HL-60/S4 treated with retinoic acid at 250 ng/mL for 4 days and 3 days (cell line): ENCODE results near the gene NAV1.
"Not testable (repeated sequence)": the region's sequence is repeated elsewhere in the genome, so short reads cannot be mapped to it uniquely, and the experiment has no call there.

Source experiments
- in situ Hi-C: fragments of 300-500 bp; cut with MboI; formaldehyde crosslinking; loops from 2 replicates; pipeline ENCODE4 v1.7.0; 2022; ENCODE audit warnings: low sequenced_read_pairs

Gene NAV1

DNA sequence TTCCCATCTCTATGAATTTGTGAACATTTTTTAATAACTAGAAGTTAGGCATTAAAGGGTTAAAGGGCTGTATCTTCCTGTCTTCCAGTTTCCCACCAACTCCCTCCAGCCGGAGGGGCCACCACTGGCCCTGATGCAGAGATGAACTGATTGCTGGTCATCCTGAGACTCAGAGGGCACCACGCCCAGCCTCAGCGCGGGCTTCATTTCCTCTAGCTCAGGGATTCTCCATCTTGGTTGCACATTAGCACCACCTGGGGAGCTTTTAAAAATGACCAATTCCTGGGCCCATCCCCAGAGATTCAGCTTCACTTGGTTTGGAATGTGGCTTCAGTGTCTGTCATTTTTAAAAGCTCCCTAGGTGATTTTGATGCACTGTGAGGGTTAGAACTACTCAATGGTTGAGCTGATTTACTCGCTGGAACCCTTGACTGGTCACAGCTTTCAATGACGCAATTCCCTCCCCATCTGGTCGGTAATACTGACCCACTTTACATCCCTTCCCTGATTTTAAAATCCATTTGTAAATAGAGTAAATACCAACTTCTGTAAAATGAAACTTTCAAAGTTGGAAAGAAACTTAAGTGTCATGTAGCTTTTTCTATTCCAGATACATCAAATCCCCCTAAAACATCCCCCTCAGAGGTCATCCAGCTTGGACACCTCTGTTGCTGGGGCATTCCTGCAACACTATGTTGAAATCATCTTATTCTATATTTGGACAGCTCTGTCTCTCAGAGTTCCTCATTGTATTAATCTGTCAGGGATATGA lies 5.1 kb downstream of the NAV1 start:
- in situ Hi-C loops: no loop called here

DNA sequence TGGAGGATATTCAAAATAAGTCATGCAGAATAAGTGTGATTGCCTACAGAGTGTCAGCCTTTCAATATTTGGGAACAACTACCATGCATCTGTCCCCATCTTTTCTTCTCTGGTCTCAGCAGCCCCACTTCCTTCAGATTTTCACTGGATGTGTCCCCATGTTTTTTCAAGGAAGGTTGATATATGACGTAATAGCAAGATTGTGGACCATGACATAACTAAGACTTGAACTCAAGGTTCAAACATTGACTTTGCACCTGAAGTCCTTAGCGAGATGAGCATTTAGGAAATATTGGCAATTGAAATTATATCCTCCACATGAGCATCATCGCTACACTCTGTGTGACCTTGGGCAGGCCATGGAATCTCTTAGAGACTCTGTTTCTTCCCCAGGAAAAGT lies 5.8 kb downstream of the NAV1 start:
- in situ Hi-C loops: no loop called here

GRCh38 chr1:201545851-201546492 lies 7.0 kb downstream of the NAV1 start:
- in situ Hi-C loops: no loop called here

GRCh38 chr1:201549522-201549921 lies 10.6 kb downstream of the NAV1 start:
- in situ Hi-C loops: not testable (repeated sequence)

- in situ Hi-C loops: loop anchor here (25.0 kb wide), 1 partner anchor 261 kb away; no protein-coding TSS in a partner anchor
Measured at GRCh38 chr1:201551096-201551495, 12.2 kb downstream of the NAV1 start.

- in situ Hi-C loops: loop anchor here (25.0 kb wide), 1 partner anchor 260 kb away; no protein-coding TSS in a partner anchor
Measured at GRCh38 chr1:201551877-201552731, 13.2 kb downstream of the NAV1 start.

GRCh38 chr1:201552941-201553351 lies 14.0 kb downstream of the NAV1 start:
- in situ Hi-C loops: loop anchor here (25.0 kb wide), 1 partner anchor 259 kb away; no protein-coding TSS in a partner anchor

- in situ Hi-C loops: loop anchor here (25.0 kb wide), 1 partner anchor 259 kb away; no protein-coding TSS in a partner anchor
Measured at GRCh38 chr1:201553496-201554189, 14.7 kb downstream of the NAV1 start.

DNA sequence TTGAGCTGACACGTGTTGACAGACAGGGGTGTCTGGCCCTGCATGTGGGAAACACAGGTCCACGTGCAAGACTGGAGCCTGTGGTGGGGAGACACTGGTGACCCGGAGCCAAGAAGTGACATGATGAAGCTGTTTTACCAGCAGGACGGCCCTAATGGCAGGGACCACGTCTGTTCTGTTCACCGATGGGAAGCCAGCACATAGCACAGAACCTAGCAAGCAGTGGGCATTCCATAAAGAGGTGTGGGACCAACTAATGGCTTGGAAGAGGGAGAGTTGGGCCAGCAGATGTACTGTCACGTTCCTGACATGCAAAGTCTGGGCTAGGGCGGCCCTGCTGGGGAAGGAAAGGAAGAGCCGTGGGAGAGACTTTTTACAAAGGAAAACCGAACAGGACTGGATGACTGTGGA lies 15.3 kb downstream of the NAV1 start:
- in situ Hi-C loops: loop anchor here (25.0 kb wide), 1 partner anchor 258 kb away; no protein-coding TSS in a partner anchor

GRCh38 chr1:201554789-201555592 lies 16.1 kb downstream of the NAV1 start:
- in situ Hi-C loops: loop anchor here (25.0 kb wide), 1 partner anchor 257 kb away; no protein-coding TSS in a partner anchor

DNA sequence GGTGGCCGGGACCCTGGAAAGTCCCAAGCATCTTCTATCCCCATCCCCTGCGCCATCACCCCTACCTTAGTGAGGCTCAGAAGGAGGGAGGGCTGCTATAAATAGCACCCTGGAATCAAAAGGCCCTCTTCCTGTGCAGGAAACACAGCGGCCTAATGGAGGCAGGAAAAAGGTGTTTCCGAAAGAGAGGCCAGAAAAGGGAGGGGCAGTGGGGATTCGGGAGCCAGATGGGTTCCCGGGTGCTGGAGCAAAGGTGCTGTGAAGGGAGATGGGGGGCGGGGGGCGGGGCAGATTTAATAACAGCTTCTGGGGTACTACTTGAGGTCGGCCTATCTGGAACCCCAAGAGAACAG lies 16.6 kb downstream of the NAV1 start:
- in situ Hi-C loops: loop anchor here (25.0 kb wide), 1 partner anchor 257 kb away; no protein-coding TSS in a partner anchor

DNA sequence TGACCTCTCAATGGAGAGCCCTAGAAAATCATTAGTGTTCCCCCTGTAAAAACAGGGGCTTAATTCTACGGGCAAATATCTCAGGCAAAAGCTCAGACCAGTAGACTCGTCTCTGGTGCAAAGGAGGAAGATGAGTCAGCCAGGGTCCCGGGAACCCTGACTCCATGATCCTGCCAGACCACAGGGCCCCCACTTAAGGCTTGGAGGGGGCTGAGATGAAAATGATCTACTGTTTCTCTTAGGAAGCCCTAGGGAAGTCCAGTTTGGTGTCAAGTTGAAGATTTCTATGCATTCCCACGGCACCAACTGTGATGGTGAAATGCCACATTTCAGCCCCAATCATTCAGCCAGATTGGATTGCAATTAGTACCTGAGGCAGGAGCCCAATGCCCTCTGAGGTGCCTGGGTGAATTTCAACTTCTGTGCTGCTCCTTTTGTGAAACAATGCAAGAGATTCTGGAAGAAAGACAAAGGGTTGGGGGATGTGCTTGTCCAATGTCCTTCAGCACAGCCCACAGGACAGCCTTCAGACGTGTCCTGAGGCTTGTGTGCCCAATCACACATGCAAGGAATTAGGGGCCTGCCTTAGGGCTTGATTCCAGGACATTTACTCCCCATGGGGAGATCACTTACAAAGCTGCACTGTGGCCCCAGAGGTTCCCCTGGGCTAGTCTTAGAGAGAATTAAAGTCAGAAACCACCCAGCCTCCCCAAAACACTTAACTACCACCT lies 18.1 kb downstream of the NAV1 start:
- in situ Hi-C loops: loop anchor here (25.0 kb wide), 1 partner anchor 255 kb away; no protein-coding TSS in a partner anchor

- in situ Hi-C loops: loop anchor here (25.0 kb wide), 1 partner anchor 255 kb away; no protein-coding TSS in a partner anchor
Measured at GRCh38 chr1:201557572-201557958, 18.6 kb downstream of the NAV1 start.

DNA sequence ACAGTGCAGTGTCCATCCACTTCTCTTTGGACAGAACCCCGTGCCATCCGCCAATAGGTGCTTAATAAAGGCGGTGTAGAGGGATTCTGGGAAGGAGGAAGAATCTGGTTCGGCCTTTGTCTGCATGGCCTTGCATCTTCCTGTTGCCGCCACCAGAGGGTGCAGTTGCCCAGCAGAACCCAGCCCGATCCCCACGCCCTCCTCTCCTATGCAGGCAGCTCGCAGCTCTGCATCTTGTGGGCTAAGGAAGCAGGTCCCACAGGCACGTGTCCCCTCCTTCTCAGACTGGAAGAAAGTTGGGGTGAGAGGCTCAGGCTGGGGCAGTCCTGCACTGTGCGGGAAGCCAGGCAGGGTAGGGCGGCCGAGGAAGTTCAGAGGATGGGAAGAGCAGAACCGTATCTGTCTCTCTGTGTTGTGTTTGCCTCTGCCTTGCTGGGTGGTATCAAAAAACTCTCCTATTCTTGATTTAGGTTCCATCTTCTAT lies 20.8 kb downstream of the NAV1 start:
- in situ Hi-C loops: loop anchor here (25.0 kb wide), 1 partner anchor 253 kb away; no protein-coding TSS in a partner anchor

DNA sequence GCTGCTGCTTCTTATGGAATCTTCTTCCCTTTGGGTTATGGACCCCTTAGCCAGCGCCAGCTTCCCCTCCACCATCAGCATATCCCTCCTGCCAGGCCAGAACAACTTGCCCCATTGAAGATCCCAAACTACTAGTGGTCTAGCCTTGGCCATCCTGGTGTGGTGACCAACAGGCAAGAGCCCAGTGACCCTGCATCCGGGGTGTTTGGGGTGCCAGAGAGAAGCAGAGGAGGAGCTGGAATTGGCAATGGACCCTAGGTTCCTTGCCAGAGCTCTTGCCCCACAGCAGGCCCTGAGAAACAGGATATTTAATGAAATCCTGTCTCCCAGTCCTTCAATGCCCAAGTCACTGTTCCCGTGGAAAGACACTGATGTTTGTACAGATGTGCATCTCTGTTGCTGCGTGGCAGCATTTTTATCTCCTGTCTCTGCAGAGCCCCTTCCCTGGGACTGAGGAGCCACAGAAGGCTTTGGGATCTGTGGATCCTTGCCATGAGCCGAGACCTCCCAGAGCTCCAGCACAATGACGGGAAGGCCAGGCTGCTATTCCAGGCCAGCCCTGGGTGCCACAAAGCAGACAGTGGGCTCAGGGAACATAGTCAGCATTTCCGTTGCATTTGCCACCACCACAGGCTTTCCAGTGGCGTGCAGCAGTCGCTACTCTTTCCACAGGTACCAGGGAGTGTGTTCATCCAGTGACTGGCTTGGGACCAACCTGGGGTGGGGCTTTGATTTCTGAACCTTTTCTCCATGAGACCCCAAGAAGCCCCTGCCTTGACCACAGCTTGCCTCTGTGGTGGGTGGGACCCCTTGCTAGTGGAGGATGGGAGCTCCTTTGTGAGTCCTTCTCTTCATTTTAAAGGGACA lies 21.6 kb downstream of the NAV1 start:
- in situ Hi-C loops: loop anchor here (25.0 kb wide), 1 partner anchor 252 kb away; no protein-coding TSS in a partner anchor

GRCh38 chr1:201561195-201561564 lies 22.3 kb downstream of the NAV1 start:
- in situ Hi-C loops: loop anchor here (25.0 kb wide), 1 partner anchor 251 kb away; no protein-coding TSS in a partner anchor

DNA sequence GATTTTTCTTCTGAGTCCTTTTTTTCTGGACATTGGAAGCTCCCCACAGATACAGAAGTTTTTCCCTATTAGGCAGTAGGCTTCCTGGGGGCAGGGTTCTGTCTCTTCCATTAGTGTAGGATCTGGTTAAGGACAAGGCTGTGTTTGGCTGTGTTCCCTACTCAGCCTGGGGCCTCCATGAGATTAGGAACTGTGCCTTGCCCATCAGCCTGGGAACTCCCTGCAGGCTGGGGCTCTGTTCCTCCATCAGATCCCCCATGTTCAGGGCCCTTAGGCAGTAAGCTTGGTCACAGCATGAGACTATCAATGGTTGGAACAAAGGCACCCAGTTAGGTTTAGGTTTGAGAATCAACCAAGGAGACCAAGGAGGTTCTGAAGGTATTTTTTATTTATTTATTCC lies 22.7 kb downstream of the NAV1 start:
- in situ Hi-C loops: loop anchor here (25.0 kb wide), 1 partner anchor 251 kb away; no protein-coding TSS in a partner anchor
